Smooth muscle cell (in vitro differentiated cells): ENCODE data around the gene TMEM108. TPM values are rescaled to one million over a fixed set of nuclear protein-coding genes. Genes with fewer than 3 reads are reported as not detected.

ENCODE experiments used
- DNase-seq: peaks from one replicate; lab custom pipeline; 2025; ENCODE audit not compliant: unreplicated experiment; lab: John Stamatoyannopoulos, UW
- H2AFZ ChIP-seq: fragments of 200-600 bp; sonication (generic); 2 replicates; pipeline ENCODE4 v1.6.0; 2016; ENCODE audit warnings: antibody characterized with exemption, low read depth, mild to moderate bottlenecking
- H3F3A ChIP-seq: fragments of 200-600 bp; sonication (generic); 2 replicates; pipeline ENCODE4 v1.6.0; 2017; ENCODE audit warnings: antibody characterized with exemption, low read depth
- H3K27ac ChIP-seq: fragments of 200-600 bp; sonication (generic); 2 replicates; pipeline ENCODE4 v1.5.1; 2016; ENCODE audit warnings: low read depth, mild to moderate bottlenecking
- H3K27me3 ChIP-seq: fragments of 200-600 bp; sonication (generic); 2 replicates; pipeline ENCODE4 v1.6.1; 2016; ENCODE audit warnings: low read depth, mild to moderate bottlenecking
- H3K36me3 ChIP-seq: fragments of 200-600 bp; sonication (generic); 2 replicates; pipeline ENCODE4 v1.5.1; 2016; ENCODE audit warnings: low read depth
- H3K4me1 ChIP-seq: fragments of 200-600 bp; sonication (generic); 2 replicates; pipeline ENCODE4 v1.5.1; 2016; ENCODE audit warnings: low read depth
- H3K4me2 ChIP-seq: fragments of 200-600 bp; sonication (generic); 2 replicates; pipeline ENCODE4 v1.6.0; 2016; ENCODE audit warnings: mild to moderate bottlenecking
- H3K4me3 ChIP-seq: fragments of 200-600 bp; sonication (generic); 2 replicates; pipeline ENCODE4 v1.5.1; 2016; ENCODE audit warnings: mild to moderate bottlenecking
- H3K79me2 ChIP-seq: fragments of 200-600 bp; sonication (generic); 2 replicates; pipeline ENCODE4 v1.6.0; 2016; ENCODE audit warnings: low read depth, mild to moderate bottlenecking
- H3K9ac ChIP-seq: fragments of 200-600 bp; sonication (generic); 2 replicates; pipeline ENCODE4 v1.6.0; 2016; ENCODE audit warnings: low read depth
- H3K9me3 ChIP-seq: fragments of 200-600 bp; sonication (generic); replicated peaks from 2 replicates; pipeline ENCODE4 v1.5.1; 2016; ENCODE audit warnings: low read depth
- H4K20me1 ChIP-seq: fragments of 200-600 bp; sonication (generic); 2 replicates; pipeline ENCODE4 v1.6.0; 2016; ENCODE audit warnings: low read depth
- WGBS: methylation state at CpG from one replicate; pipeline ENCODE4 v1.1.7; 2016; ENCODE audit warnings: low lambda C conversion rate; 5-methylcytosine and 5-hydroxymethylcytosine counted together
- polyA plus RNA-seq: library from polyadenylated mRNA; unstranded; fragments of >200 nt; fragmentation: Nextera tagmentation; extraction: Ambion mirVana; gene quantifications from 2 replicates; pipeline ENCODE4 v1.2.1, GENCODE V29; 2016
- total RNA-seq: library from RNA; depleted of rRNA; stranded (reverse); fragments of >200 nt; gene quantifications from 2 replicates; pipeline ENCODE4 v1.2.3, GENCODE V29; 2014
- TF ChIP-seq, protein P1 (sequence below): fragments of 200-600 bp; sonication (generic); IDR thresholded peaks from 2 replicates; pipeline ENCODE4 v1.5.1; 2017; ENCODE audit warnings: borderline replicate concordance, mild to moderate bottlenecking, antibody characterized with exemption; ENCODE audit not compliant: insufficient read depth, poor library complexity, severe bottlenecking

TMEM108 gene
- total and polyA plus RNA-seq, 2 experiments from 2014 or later = 2.4 to 10.8 TPM

DNA sequence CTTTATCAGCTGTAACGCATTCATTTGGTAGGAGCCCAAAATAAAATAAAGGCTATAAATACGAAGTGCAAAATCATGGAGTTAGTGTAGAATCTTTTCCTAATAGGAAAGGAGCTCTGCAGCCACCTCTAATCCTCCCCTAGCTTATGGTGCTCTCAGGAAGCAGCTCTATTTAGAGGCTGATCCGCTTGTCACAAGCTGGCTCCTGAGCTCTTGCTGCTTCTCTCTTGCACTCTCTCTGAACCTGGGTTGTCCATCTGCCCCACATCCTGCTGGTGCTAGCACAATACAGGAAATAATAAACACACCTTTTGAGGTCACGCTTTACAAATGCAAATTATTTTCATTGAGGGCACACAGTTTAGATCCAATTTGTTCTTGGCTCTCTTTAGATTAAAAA, 324.3 kb downstream of the TMEM108 start:
- H3K27ac ChIP-seq = no peak overlapping the region
- no peaks in the 10 kb centered on the region for H3K27me3 ChIP-seq
- no peak overlapping the region for H3K4me2 ChIP-seq
- H3K79me2 ChIP-seq = no peaks in the 10 kb centered on the region
- H3K4me3 ChIP-seq = no peak overlapping the region
- H3K9me3 ChIP-seq = no peaks in the 10 kb centered on the region
- H3K36me3 ChIP-seq = no peaks in the 10 kb centered on the region
- H4K20me1 ChIP-seq = no peaks in the 10 kb centered on the region
- H3K9ac ChIP-seq = no peak overlapping the region
- 84% methylated on average over 4 of the region's 4 CpGs for WGBS
- H2AFZ ChIP-seq = no peak overlapping the region
- peaks cover 7% of the 10 kb centered on the region for H3K4me1 ChIP-seq
- DNase-seq = no peak
- TF ChIP-seq, protein P1, sequence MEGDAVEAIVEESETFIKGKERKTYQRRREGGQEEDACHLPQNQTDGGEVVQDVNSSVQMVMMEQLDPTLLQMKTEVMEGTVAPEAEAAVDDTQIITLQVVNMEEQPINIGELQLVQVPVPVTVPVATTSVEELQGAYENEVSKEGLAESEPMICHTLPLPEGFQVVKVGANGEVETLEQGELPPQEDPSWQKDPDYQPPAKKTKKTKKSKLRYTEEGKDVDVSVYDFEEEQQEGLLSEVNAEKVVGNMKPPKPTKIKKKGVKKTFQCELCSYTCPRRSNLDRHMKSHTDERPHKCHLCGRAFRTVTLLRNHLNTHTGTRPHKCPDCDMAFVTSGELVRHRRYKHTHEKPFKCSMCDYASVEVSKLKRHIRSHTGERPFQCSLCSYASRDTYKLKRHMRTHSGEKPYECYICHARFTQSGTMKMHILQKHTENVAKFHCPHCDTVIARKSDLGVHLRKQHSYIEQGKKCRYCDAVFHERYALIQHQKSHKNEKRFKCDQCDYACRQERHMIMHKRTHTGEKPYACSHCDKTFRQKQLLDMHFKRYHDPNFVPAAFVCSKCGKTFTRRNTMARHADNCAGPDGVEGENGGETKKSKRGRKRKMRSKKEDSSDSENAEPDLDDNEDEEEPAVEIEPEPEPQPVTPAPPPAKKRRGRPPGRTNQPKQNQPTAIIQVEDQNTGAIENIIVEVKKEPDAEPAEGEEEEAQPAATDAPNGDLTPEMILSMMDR = no peak
- no peaks in the 10 kb centered on the region for H3F3A ChIP-seq

- H3K9me3 ChIP-seq = no peaks in the 10 kb centered on the region
- H3K9ac ChIP-seq = no peak overlapping the region
- H3K79me2 ChIP-seq = no peaks in the 10 kb centered on the region
- H3K4me3 ChIP-seq = no peak overlapping the region
- no peak overlapping the region for H2AFZ ChIP-seq
- H3K27ac ChIP-seq = no peak overlapping the region
- no peak overlapping the region for H3K4me2 ChIP-seq
- 93% methylated on average over 4 of the region's 4 CpGs for WGBS
- no peaks in the 10 kb centered on the region for H3K27me3 ChIP-seq
- TF ChIP-seq, protein P1 = no peak
- no peak for DNase-seq
- H3F3A ChIP-seq = no peaks in the 10 kb centered on the region
- peaks cover 7% of the 10 kb centered on the region for H3K4me1 ChIP-seq
- no peaks in the 10 kb centered on the region for H3K36me3 ChIP-seq
- no peaks in the 10 kb centered on the region for H4K20me1 ChIP-seq
These were observed 326.5 kb downstream of the TMEM108 start for GRCh38 chr3:133364704-133365103.

DNA sequence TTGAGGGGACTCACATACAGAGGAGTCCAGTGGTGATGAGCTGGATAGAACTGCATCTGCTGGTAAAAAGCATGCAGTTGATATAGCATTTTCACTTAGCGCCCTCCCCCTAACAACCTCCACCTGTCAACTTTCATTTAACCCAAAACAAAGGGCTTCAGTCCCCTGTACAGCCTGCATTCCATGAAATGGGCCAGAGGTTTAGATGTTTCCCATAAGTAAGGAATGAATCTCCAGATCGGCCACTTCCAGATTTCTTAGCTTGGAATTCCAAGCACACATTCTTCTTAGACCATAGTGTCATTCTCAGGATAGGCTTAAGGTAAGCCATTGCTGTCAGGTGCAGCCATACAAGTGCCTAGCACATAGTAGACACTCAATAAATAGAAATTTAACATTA, 328.7 kb downstream of the TMEM108 start:
- H3K36me3 ChIP-seq = no peaks in the 10 kb centered on the region
- no peak for DNase-seq
- WGBS = 100% methylated on average over 2 of the region's 2 CpGs

GRCh38 chr3:133367403-133367802, 329.2 kb downstream of the TMEM108 start:
- H2AFZ ChIP-seq = no peak overlapping the region
- H3K9ac ChIP-seq = no peak overlapping the region
- TF ChIP-seq, protein P1 = no peak
- DNase-seq = no peak
- H3K4me2 ChIP-seq = no peak overlapping the region
- no peaks in the 10 kb centered on the region for H3K36me3 ChIP-seq
- no peaks in the 10 kb centered on the region for H3K79me2 ChIP-seq
- WGBS = 96% methylated on average over 3 of the region's 3 CpGs
- H3K27ac ChIP-seq = no peak overlapping the region
- H4K20me1 ChIP-seq = no peaks in the 10 kb centered on the region
- H3K4me3 ChIP-seq = no peak overlapping the region
- H3K9me3 ChIP-seq = no peaks in the 10 kb centered on the region
- no peaks in the 10 kb centered on the region for H3K27me3 ChIP-seq
- no peaks in the 10 kb centered on the region for H3F3A ChIP-seq
- H3K4me1 ChIP-seq = peaks cover 6% of the 10 kb centered on the region

More for the DNA sequence above, 328.7 kb downstream of the TMEM108 start:
- no peak overlapping the region for H3K4me2 ChIP-seq
- no peaks in the 10 kb centered on the region for H3K9me3 ChIP-seq
- H3K4me3 ChIP-seq = no peak overlapping the region
- TF ChIP-seq, protein P1 = no peak
- no peaks in the 10 kb centered on the region for H3K79me2 ChIP-seq
- peaks cover 7% of the 10 kb centered on the region for H3K4me1 ChIP-seq
- H2AFZ ChIP-seq = no peak overlapping the region
- H3F3A ChIP-seq = no peaks in the 10 kb centered on the region
- no peak overlapping the region for H3K9ac ChIP-seq
- H3K27ac ChIP-seq = no peak overlapping the region
- H4K20me1 ChIP-seq = no peaks in the 10 kb centered on the region
- H3K27me3 ChIP-seq = no peaks in the 10 kb centered on the region
